GM18511 (cell line): ENCODE data around the gene ZMIZ1.

ENCODE experiments used
- ATAC-seq: cut with Tn5 transposase; IDR thresholded peaks from one replicate; pipeline ENCODE4 v1.9.1; 2021; ENCODE audit warnings: mild to moderate bottlenecking, moderate library complexity; ENCODE audit not compliant: unreplicated experiment

Gene ZMIZ1

DNA sequence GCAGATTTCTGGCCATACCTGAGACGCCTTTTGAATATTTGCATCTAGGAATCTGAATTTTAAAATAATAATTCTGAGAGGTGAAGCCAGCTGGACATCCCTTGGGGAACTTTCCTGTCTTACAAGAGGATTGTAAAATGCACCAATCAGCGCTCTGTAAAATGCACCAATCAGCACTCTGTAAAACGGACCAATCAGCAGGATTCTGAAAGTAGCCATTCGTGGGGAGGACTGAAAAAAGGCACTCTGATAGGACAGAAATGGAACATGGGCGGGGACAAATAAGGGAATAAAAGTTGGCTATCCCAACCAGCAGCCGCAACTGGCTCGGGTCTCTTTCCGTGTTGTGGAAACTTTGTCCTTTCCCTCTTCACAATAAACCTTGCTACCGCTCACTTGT lies 288.4 kb downstream of the ZMIZ1 start:
- ATAC-seq, result no peak

DNA sequence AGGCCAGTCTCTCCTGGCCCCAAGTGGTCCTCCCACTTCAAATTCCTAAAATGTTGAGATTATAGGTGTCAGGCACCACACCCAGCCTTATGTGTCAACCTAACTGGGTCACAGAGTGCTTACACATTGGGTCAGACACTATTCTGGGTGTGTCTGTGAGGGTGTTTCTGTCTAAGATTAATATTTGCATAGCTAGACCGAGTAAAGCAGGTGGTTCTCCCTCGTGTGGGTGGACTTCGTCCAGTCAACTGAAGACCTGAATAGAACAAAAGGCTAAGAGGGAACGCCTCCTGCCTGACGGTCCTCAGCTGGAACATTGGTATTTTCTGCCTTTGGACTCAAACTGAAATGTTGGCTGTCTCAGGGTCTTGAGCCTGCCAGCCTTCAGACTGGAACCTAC lies 290.0 kb downstream of the ZMIZ1 start:
- no peak for ATAC-seq

DNA sequence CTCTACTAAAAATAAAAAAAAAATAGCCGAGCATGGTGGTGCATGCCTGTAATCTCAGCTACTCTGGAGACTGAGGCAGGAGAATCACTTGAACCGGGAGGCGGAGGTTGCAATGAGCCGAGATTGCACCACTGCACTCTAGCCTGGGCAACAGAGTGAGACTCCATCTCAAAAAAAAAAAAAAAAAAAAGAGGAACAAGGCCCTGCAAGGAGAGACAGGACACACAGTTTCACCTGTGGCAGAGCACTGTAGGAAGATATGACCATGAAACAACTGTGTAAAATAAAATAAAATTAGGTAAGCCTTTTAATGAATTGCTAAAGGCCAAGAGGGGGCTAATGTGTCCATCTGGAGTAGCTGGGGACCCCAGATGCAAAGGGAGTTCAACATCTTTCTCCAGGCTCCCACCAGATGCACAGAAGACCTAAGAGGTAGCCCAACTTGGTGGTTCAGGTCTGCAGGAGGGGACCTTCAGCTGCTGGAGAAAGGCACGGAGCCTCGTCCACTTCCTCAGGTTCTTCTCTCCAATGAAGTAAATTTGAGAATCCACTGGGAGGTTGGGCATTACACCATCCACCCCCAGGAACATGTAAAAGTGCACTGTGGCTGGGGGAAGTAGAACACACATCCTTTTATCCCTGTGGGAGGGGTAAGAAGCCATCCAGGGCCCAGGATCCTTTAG lies 291.2 kb downstream of the ZMIZ1 start:
- ATAC-seq, result no peak

DNA sequence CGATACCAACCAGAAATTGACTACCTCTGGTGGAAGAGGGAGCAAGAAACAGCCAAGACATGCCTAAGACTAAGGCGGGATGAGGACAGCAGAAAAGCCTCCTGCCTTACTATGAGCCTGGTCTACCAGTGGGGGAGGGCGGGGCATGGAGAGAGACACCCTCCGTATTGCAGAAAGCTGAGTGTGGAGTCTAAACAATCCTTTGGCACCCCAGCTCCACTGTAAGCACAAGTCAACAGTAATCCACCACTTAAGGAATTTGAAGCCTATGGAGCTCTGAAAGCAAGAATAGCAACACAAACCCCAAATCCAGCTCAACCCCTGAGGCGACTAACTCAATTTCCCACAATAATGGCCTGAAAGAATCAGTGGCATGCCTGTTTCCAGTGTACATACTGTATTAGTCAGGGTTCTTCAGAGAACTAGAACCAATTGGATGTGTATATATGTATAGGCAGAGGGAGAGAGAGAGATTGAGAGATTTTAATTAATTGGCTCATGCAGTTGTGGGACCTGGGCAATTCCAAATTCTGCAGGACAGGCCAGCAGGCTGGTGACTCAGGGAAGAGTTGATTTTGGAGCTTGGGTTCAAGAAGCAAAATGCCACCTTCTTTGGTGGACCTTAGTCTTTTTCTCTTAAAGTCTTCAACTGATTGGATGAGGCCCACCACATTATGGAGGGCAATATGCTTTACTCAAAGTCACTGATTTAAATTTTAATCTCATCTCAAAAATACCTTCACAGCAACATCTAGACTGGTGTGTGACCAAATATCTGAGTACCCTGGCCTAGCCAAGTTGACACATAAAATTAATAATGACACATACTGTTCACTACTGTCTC lies 292.0 kb downstream of the ZMIZ1 start:
- no peak for ATAC-seq

DNA sequence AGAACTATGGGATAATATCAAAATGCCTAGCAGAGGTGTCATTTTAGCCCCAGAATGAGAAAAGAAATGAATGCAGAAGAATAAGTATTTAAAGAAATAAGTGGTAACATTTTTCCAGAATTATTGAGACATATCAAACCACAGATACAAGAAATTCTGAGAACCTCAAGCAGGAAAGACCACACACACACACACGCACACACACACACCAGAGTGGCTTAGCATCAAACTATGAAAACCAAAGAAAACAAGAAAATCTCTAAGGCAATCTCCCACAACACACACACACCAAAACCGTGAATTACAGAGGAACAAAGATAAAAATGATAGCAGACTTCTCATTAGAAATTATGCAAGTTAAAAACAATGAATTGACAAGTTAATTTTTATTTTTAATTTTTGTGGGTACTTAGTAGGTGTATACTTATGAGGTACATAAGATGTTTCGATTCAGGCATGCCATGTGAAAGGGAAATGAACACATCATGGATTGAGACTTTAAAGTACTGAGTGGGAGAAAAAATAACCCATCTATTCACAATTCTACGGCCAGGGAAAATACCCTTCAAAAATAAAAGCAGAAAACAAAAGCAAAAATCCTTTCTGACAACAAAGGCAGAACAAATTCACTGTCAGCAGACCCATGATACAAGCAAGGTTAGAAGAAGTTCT lies 293.1 kb downstream of the ZMIZ1 start:
- no peak for ATAC-seq
